CD4-positive, alpha-beta T cell treated with Interleukin-10 for 1 hour (primary cell): ENCODE measurements around the gene SPRED2.
"Not testable (repeated sequence)": the region's sequence is repeated elsewhere in the genome, so short reads cannot be mapped to it uniquely, and the experiment has no call there.

Experiments
- DNase-seq: peaks from one replicate; pipeline ENCODE4 v3.0.0-alpha.2; 2020

The SPRED2 gene

DNA sequence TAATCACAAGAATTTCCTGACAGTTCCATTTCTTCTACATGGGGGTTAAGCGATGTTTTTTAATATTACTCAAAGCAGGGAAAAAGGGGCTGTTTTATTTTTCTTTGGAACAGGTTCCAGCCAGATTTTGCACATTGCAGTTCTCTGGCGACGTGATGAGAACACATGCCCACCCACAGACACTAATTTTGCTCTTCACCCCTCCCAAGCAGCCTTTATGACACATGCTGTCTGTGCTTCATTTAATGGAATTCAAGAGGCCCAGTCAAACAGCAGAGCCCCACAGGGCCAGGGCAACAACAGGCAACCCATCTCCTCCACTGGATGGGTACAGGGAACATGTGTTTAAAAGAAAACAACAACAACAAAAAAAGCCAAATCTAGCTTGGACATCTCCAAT is 70.8 kb downstream of the SPRED2 start:
- DNase-seq = no peak

GRCh38 chr2:65360441-65360840 is 72.0 kb downstream of the SPRED2 start:
- no peak for DNase-seq

- DNase-seq = no peak
Observed at GRCh38 chr2:65358678-65359400, 73.6 kb downstream of the SPRED2 start.

GRCh38 chr2:65357959-65358294 is 74.5 kb downstream of the SPRED2 start:
- no peak for DNase-seq

GRCh38 chr2:65357095-65357958 is 75.1 kb downstream of the SPRED2 start:
- no peak for DNase-seq

GRCh38 chr2:65355186-65355831 is 77.1 kb downstream of the SPRED2 start:
- DNase-seq = no peak

DNA sequence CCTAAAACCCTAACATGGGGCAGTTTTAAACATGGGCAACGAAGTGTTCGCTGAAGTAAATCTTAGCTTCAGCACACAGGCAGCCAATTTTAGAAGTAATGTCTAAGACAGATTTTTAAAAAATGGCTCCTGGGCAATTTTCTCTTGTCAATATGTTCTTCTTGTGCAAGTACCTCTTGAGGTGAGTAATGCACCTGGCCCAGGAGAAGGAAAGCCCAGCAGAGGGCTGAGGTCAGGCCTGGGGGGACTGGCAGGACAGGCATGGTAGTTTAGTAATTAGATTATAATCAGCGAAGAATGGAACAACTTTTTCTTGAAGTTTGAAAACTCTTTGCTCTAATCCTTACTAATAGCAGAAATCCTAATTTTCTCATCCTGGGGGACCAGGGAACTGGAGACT is 77.6 kb downstream of the SPRED2 start:
- DNase-seq = no peak

DNA sequence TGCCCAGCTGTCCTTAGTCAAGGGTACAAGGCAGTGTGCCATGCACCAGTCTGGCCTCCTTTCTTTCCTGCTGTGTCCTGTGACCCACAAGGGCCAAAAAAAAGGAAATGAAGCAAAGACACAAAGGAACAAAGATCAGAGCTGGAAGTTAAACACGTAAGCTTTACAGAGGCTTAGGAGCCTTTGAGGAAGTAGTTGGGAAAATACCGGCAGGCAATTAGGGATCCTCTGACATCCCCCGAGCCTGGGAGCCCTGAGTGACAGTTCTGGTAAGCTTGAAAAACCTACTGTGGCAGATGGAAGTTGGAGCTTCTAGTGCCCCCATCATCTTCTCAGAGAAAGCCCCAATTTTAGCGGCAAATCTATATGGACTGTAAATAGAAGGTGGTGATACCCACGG is 78.5 kb downstream of the SPRED2 start:
- no peak for DNase-seq

- no peak for DNase-seq
Observed at GRCh38 chr2:65353046-65353445, 79.4 kb downstream of the SPRED2 start.

GRCh38 chr2:65351948-65352595 is 80.3 kb downstream of the SPRED2 start:
- no peak for DNase-seq

DNA sequence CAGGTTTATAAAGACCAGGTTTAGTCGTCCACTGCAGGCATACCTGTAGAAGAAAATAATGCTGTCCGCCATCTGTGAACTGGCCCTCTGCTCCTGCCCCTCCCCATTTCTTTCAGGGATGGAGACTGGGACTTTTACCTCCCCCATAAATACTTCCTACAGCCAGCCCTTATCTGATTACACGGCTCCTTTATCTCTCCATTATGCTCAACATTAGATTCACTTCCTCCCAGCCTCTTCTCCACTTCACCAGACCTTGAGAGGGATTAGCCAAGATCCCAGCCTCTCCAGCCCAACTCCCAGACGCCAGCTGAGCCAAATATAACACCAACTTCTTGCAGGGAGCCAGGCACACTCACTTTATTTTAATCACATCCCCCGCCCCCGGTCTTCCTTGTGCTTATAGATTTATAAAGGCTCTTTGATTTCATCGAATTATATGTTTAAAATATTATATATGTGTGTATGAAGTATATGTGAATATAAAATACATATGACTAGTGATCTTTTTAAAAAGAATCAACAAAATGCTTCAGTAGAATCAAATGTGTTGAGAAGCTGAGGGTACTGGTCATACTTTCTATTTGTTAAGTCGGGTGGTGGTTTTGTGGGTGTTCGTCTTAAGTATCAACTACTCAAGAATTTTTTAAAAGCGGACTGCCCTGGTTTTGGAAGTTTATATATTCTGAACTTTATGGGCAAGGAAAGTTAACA is 81.0 kb downstream of the SPRED2 start:
- DNase-seq = no peak

- no peak for DNase-seq
Observed at GRCh38 chr2:65350651-65351056, 81.7 kb downstream of the SPRED2 start.

- no peak for DNase-seq
Observed at GRCh38 chr2:65349863-65350262, 82.5 kb downstream of the SPRED2 start.

DNA sequence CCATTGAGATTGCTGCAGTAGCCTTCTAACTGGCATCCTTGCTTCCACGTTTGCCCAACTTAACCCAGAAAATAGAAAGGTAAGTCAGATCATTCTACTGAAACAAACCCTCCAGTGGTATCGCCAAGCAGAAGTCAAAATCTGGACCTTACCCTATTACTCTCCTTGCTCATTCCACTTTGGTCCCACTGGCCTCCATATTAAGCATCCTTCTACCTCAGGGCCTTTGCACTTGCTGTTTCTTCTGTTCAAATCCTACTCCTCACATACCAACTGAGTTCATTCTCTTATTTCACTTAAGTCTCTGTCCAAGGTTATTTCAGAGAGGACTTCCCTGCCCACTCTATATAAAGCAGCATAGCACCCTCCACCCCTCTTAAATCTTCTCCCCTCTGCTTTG is 84.5 kb downstream of the SPRED2 start:
- DNase-seq = no peak

- DNase-seq = no peak
Observed at GRCh38 chr2:65345631-65346030, 86.8 kb downstream of the SPRED2 start.

GRCh38 chr2:65344689-65345088 is 87.7 kb downstream of the SPRED2 start:
- no peak for DNase-seq

GRCh38 chr2:65344182-65344581 is 88.2 kb downstream of the SPRED2 start:
- DNase-seq = no peak

- DNase-seq = no peak
Observed at GRCh38 chr2:65343386-65343785, 89.0 kb downstream of the SPRED2 start.

DNA sequence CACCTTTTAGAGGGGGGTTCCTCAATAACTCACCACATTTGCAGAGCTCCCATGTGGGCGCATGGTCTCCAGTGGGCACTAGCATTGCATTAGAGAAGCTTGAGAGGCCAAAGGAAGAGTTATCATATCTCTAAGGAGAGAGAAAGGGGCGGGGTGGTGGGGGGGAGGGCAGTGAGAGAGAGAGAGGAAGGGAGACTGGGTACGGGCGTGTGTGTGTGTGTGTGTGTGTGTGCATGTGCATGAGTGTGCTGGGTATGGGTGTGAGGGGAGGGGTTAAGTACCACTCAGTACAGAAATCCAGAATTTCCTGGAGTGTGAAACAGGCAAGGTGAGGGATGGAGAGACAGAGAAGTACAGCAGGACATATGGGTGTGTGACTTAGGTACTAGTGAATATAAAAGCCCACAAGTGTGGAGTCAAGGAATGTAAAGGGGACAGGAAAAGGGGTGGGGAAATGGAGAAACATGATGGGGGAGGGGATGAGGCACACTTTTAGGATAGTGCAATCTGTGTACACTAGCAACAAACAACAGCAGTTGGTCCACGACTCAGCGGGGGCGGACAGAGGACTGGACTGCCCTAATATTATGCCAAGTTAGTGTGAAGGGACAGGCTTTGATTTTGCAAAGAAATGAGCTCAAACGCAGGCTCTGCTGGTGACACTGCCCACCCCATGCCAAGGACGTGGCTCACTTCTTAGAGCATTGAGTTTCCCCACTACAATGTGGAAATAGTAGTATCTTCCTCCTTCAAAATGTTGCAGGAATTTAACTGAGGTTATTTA is 91.3 kb downstream of the SPRED2 start:
- DNase-seq = no peak

- DNase-seq = no peak
Observed at GRCh38 chr2:65339648-65340047, 92.8 kb downstream of the SPRED2 start.

- not testable (repeated sequence) for DNase-seq
Observed at GRCh38 chr2:65338830-65339495, 93.4 kb downstream of the SPRED2 start.
